ENCODE results near the gene SKAP1.

- TF ChIP-seq SP2 (CRISPR knock-in tag; IDR thresholded peaks at IDR 0.05), result no peak
- no peak for TF ChIP-seq HNRNPH1 (optimal IDR thresholded peaks at IDR 0.05; ENCODE audit: low read depth, low read length)
- TF ChIP-seq BRD4 (CRISPR knock-in tag; IDR thresholded peaks at IDR 0.05), result 0 out of 2 replicates have a peak, but pooled peaks have one; percentile 1
- TF ChIP-seq DNMT1 (CRISPR knock-in tag; IDR thresholded peaks at IDR 0.05), result no peak
- TF ChIP-seq GTF2F1 (IDR thresholded peaks at IDR 0.05; ENCODE audit: low read length), result no peak
- no peak for TF ChIP-seq POLR2A (IDR thresholded peaks at IDR 0.05; ENCODE audit: insufficient read depth in 1 of 2, low read depth in 2 of 2, low read length in 2 of 2)
- TF ChIP-seq, protein P1, sequence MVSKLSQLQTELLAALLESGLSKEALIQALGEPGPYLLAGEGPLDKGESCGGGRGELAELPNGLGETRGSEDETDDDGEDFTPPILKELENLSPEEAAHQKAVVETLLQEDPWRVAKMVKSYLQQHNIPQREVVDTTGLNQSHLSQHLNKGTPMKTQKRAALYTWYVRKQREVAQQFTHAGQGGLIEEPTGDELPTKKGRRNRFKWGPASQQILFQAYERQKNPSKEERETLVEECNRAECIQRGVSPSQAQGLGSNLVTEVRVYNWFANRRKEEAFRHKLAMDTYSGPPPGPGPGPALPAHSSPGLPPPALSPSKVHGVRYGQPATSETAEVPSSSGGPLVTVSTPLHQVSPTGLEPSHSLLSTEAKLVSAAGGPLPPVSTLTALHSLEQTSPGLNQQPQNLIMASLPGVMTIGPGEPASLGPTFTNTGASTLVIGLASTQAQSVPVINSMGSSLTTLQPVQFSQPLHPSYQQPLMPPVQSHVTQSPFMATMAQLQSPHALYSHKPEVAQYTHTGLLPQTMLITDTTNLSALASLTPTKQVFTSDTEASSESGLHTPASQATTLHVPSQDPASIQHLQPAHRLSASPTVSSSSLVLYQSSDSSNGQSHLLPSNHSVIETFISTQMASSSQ (IDR thresholded peaks at IDR 0.05; ENCODE audit: low read depth), result no peak
- TF ChIP-seq, protein P1 (CRISPR knock-in tag; IDR thresholded peaks at IDR 0.05; ENCODE audit: borderline replicate concordance), result no peak
- TF ChIP-seq SIN3A (IDR thresholded peaks at IDR 0.05; ENCODE audit: borderline replicate concordance, low read depth, low read length), result no peak
- no peak for TF ChIP-seq CEBPG (CRISPR knock-in tag; IDR thresholded peaks at IDR 0.05)
- TF ChIP-seq CHD2 (IDR thresholded peaks at IDR 0.05; ENCODE audit: low read depth, low read length), result no peak
- TF ChIP-seq JUN (CRISPR knock-in tag; IDR thresholded peaks at IDR 0.05), result no peak
Measured at GRCh38 chr17:48106802-48107136, 323.2 kb downstream of the SKAP1 start.

All from HepG2 (cell line).